HG03060 (cell line): ENCODE data around the gene BMPR2.
"Not testable (repeated sequence)": the region's sequence is repeated elsewhere in the genome, so short reads cannot be mapped to it uniquely, and the experiment has no call there.

Experiments
- ATAC-seq: cut with Tn5 transposase; IDR thresholded peaks from one replicate; pipeline ENCODE4 v1.9.1; 2021; ENCODE audit warnings: low read depth, moderate number of reproducible peaks; ENCODE audit not compliant: unreplicated experiment

BMPR2 gene

DNA sequence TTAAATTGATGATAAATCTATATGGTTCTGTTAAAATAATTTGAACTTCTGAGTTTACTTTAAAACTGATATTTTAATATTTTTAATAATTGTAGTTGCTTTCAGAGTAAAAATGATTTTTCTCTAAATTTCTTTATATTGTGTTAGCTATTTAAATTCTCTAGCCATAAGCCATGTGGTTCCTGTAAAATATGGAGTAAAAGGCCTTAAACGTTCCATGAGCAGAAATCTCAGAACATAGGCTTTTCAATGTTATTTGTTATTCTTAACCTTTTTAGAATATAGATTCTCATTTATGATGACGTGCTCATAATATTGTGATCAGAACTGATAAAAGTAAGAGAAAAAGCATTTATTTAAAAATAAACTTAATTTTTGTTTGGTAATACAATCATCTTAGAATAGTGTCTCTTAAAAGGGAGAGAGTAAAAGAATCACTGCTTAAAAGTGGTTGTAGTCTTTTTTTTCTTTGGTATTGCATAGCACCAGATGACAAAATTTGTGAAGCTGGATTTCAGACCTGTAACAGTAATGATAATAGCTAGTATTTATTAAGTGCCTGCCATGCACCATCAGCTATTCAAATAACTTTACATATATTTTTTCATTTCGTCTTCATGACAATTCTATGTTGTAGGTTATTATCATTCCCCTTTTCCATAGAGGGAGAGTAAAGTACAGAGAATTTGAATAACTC is 2.7 kb downstream of the BMPR2 start:
- no peak for ATAC-seq

DNA sequence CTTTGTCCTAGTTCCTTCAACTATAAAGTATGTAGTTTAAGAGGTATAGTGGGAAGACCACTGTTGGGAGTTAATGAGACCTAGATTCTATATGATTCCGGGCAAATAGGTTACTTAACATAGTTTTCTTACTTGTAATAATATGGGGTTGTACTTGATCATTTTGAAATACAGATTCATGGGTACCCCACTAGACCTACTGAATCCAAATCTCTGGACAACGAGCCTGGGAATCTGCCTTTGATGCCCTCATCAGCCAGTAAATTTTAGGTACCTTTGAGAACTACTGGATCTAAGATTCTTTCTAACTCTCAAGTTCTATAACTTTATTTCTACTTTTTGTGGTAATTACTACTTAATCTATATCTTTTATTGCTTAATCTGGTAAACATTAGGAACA is 6.6 kb downstream of the BMPR2 start:
- ATAC-seq, result no peak

DNA sequence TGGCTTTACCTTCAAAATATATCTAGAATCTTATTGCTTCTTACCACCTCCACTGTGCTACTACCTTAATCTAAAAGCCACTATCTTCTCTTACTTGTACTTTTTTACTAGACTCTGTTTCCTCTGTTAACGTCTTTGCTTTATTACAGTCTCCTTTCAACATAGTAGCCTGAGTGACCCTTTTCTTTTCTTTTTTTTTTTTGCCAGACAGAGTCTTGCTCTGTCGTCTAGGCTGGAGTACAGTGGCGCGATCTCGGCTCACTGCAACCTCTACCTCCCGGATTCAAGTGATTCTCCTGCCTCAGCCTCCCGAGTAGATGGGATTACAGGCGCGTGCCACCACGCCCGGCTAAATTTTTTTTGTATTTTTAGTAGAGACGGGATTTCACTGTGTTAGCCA is 10.4 kb downstream of the BMPR2 start:
- ATAC-seq, result not testable (repeated sequence)

DNA sequence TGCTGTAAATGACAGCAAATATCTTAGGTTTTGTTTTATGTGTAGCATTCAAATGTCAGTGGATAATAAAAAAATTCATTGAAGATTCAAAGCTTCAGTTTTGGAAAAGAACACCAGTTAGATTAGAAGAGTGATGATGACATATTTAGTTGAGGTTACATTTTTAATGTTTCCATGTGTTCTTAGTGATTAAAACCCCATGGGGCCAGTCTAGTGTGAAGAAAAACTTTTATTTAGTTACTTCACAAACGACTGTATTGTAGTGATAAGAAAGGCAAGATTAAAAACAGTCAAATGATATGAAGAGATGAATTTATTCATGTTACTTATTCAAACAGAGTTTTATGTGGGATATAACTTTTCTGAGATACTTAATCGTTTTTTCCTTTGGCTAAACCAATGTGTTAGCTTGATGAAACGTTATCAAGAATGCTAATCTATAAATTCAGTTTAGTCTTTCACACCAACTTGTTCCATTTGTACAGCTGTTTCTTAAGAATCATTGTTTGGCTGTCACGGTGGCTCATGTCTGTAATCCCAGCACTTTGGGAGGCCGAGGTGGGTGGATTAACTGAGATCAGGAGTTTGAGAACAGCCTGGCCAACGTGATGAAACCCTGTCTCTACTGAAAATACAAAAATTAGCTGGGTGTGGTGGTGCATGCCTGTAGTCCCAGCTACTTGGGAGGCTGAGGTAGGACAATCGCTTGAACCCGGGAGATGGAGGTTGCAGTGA is 11.6 kb downstream of the BMPR2 start:
- no peak for ATAC-seq

DNA sequence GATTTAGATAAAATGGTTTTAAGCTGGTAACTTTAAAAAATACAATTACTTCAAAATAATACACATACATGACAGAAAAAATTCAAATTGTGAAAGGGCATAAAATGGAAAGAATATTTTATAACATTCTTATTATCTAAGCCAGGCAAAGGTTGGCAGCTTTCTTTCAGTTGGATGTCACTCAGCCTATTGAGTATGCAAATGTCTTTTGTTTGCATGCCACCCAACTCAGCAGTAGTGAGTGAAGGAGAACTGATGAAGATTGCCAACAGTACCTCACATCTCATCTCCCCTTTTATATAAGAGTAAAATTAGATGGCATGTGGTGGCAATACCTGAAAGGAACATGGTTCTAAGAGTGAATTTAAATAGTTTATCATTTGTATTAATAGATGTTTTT is 24.8 kb downstream of the BMPR2 start:
- no peak for ATAC-seq

DNA sequence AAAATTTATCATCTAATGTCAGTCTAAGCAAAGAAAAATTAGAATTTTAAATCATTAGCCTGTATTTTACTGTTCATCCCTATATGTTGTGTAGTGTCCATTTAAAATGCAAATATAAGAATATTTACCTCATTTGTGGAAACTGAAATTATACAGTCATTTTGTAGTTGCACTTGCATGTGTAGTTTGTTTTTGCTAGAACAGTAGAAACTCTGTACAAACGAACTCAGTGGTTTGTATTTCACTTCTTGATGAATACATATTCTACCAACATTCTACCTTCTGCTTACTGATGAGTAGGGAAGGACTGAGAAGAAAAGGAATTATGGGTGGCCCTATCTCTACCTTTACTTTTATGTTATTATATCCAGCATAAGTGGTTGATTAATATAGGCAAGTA is 29.7 kb downstream of the BMPR2 start:
- no peak for ATAC-seq

DNA sequence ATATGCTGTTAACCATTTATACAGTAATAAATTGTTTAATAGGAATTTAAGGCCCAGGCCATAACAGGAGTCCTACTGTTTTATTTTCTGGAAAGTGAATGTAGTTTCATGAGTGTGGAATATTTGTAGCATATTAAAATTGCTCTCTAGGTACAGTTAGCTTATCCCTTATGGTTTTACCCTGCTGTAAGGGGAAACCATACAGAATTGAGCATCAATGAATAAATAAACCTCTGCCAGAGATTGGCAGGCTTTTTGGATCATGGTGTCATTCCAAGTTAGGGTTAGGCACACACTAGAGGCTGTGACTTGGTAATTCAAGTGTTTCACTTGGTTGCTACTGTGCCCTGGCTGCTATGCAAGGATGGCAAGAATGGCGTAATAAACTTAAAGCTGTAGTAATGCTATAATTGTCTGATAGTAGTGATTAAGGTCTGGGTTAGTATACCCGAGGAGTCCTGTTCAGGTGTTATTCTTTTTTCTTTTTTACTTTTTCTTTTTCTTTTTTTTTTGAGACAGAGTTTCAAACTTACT is 30.4 kb downstream of the BMPR2 start:
- no peak for ATAC-seq

DNA sequence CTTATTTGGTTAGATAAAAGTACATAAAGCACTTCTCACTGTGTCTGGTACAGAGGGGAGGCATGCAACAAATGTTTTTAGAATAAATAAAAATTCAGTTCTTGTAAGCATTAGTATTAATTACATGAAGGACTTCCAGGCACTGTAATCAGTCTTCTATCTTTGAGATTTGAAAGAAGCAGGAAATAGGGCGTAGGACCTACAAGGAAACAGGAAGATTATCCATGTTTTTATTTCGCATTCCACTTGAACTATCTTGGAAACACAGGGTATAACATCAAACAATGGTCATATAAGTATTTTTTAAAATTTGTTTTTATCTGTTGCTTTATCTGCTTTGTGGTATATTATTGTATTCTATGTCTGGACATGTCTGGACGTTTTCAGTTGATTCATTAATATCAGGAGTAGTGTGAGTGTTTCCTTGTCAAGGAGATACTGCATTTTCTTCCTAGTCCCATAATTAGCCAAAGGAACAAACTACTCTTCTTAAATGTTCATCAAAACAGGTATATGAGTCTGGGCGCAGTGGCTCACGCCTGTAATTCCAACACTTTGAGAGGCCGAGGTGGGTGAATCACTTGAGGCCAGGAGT is 32.5 kb downstream of the BMPR2 start:
- no peak for ATAC-seq

DNA sequence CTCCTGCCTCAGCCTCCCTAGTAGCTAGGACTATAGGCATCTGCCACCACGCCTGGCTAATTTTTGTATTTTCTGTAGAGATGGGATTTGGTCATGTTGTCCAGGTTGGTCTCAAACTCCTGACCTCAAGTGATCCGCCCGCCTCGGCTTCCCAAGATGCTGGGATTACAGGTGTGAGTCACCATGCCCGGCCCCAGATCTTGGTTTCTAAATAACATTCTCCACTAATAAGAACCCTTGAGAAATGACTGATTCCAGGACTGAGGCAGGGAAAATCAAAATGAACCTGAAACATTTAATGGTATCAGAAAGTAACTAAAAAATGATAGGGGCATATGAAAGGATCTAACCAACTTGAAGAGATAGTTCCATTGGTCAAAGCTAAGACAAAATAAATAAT is 34.0 kb downstream of the BMPR2 start:
- ATAC-seq, result no peak

DNA sequence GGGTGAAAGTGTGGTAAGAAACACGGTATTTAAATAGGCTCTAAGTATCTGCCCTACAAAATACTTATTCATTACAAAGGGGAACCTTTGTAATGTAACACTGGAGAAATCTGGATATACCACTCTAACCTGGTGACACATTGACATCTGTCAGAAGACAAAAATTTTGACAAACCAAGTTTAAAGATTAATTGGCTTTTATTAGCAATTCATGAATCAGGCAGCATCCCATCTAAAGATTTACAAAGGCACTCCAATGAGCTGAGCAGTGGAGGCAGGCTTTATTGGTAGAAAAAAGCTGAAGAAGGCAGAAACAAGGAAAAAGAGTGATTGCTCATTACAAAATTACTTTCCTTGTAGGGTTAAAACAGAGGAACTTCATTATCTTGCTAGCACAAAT is 35.0 kb downstream of the BMPR2 start:
- ATAC-seq, result no peak

DNA sequence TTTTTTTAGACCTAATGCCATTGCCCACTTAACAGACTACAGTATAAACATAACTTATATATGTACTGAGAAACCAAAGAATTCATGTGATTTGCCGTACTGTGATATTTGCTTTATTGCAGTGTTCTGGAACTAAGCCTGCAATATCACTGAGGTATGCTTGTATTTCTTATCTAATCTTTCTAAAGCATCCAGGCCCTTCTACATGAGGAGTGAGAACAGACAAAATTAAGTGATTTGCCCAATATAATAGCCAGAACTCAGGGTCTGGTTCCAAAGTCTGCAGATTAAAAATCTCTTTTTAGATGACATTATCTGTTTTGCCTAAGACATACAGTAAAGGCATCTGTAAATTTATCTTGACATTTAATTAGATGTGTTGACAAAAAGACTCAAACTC is 41.9 kb downstream of the BMPR2 start:
- ATAC-seq, result no peak

DNA sequence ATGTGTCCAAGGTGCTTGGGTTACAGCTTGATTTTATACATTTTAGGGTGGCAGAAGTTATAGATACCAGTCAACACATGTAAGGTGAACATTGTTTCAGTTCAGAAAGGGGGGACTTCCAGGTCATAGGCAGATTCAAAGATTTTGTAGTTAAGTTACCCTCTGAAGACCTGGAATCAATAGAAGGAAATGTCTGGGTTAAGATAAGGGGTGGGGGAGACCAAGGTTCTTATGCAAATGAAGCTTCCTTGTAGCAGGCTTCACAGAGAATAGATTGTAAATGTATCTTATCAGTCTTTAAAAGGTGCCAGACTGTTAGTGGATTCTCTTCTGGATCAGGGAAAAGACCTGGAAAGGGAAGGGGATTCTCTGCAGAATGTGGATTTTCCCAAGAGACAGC is 42.4 kb downstream of the BMPR2 start:
- ATAC-seq, result no peak

DNA sequence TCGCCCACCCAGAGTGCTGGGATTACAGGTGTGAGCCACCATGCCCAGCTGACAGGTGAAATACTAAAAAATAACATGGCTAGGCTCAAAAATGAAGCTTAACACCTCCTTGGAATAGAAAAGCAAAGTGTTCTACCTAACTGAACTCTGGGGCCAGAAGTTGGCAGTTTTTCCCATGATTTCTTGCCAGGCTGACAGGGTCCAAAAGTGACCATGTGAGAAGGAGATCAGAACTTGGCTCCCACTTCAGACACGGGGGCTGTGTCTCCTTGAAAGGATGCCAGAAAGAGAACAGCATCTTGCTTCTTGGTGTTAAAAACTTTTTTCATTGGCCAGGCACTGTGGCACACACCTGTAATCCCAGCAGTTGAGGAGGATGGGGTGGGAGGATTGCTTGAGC is 47.0 kb downstream of the BMPR2 start:
- no peak for ATAC-seq

DNA sequence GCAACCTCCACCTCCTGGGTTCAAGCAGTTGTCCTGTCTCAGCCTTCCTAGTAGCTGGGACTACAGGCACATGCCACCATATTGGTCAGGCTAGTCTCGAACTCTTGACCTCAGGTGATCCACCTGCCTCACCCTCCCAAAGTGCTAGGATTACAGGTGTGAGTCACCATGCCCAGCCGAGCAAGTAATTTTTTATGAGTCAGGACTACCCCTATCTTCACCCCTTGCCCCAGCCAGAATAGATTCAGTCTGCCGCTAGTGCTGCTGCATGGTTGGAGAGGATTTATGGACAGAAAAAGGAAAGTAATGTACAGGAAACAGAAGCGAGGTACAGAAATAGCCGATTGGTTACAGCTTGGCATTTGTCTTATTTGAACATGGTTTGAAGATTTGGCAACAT is 48.9 kb downstream of the BMPR2 start:
- ATAC-seq, result no peak

DNA sequence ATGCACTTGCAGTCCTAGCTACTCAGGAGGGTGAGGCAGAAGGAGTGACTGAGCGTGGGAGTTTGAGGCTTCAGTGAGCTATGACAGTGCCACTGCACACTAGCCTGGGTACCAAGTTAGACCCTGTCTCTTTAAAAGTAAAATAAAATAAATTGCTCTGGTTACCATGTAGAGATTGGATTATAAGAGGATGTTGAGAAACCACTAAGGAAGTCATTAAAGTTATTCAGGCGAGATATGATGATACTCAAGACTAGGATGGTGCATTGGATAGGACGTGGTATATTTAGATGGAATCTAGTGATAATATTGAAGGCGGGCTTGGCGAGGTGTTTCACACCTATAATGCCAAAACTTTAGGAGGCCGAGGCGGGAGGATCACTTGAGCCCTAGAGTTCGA is 50.6 kb downstream of the BMPR2 start:
- ATAC-seq, result no peak

DNA sequence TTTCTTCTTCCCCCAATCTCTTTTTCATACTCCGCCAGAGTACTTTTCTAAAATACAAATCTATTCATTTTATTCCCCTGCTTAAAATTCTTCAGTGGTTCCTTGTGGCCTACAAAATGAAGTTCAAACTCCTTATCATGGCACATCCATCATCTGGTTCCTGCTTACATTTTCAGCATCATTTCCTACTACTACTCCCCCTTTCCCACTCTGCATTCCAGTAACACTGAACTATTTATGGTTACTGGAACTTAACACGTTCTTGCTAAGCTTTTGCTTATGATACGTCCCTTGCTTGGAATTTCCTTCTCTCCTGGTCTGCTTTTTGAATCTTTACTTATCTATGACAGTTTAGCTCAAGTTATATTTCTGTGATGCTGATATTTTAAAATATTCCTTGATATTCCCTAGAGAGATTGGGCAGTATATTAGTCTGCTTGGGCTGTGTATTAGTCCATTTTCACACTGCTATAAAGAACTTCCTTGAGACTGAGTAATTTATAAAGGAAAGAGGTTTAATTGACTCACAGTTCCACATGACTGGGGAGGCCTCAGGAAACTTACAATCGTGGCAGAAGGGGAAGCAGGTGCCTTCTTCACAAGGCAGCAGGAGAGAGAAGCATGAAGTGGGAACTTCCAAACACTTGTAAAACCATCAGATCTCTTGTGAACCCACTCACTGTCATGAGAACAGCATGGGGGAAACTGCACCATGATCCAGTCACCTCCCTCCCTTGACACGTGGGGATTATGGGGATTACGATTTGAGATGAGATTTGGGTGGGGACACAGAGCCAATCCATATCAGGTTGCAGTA is 53.2 kb downstream of the BMPR2 start:
- no peak for ATAC-seq

DNA sequence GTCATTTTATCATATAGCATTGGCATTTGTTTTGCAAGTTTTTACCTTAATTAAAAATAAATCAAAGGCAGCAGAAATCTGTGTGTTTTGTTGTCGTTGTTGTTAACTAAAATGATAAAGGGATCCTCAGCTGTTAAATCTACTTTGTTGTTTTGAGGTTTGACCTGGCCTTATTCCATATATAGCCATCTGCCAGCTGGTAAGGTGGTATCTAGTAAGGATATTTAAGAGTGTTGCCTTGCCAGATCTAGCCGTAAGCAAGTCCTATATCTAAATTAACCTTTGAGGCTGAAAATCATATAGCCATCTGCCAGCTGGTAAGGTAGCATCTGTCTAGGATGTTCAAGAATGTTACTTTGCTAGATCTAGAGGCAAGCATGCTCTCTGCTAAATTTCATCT is 56.6 kb downstream of the BMPR2 start:
- ATAC-seq, result no peak

DNA sequence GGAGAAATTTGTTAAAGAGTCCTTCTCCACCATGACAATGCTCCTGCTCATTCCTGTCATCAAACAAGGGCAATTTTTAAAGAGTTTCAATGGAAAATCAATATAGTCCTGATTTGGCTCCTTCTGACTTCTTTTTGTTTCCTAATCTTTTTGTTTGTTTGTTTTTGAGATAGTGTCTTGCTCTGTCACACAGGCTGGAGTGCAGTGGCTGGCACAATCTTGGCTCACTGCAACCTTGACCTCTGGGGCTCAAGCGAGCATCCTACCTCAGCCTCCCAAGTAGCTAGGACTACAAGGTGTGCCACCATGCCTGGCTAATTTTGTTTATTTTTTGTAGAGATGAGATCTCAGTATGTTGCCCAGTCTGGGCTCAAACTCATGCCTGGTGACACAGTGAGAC is 58.3 kb downstream of the BMPR2 start:
- ATAC-seq, result no peak

DNA sequence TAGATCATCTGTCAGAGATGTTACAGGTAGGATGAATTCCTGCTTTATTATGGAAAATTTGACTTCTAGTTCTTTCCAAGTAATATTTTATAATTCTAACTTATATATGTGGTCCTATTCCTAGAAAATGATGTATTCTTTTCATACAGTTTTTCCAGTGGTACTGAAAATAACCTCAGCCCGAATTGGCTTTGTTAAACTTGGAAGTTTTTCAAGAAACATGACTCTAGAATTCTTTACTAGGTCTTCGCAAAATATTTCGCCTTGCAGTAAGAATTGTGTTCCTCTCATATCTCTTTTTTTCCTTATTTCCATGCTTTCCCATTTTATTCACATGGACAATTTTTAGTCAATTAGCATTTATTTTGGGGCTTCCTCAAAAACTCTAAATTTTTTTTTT is 60.5 kb downstream of the BMPR2 start:
- ATAC-seq, result no peak

DNA sequence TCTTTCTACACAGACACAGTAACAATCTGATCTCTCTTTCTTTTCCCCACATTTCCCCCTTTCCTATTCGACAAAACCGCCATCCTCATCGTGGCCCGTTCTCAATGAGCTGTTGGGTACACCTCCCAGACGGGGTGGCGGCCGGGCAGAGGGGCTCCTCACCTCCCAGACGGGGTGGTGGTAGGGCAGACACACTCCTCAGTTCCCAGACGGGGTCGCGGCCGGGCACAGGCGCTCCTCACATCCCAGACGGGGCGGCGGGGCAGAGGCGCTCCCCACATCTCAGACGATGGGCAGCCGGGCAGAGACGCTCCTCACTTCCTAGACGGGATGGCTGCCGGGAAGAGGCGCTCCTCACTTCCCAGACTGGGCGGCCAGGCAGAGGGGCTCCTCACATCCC is 64.0 kb downstream of the BMPR2 start:
- not testable (repeated sequence) for ATAC-seq

DNA sequence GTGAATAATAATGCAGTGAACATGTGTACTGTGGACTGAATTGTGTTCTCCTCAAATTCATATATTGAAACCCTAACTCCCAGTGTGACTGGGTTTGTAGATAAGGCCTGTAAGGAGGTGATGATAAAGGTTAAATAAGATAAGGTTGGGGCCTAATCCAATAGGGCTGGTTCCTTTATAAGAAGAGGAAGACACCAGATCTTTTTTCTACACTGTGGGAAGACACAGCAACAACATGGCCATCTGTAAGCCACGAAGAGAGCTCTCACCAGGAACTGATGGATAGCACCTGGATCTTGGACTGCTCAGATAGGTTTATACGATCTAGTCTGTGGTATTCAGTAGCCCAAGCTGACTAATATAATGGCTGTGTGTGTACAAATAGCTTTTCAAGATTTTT is 66.8 kb downstream of the BMPR2 start:
- ATAC-seq, result no peak
